HG03280 (cell line): ENCODE results near the gene POLR2J.
"Not testable (repeated sequence)": the region's sequence is repeated elsewhere in the genome, so short reads cannot be mapped to it uniquely, and the experiment has no call there.

ENCODE experiments used
- ATAC-seq: cut with Tn5 transposase; IDR thresholded peaks from one replicate; pipeline ENCODE4 v1.9.1; 2021; ENCODE audit warnings: mild to moderate bottlenecking, moderate library complexity; ENCODE audit not compliant: unreplicated experiment

Gene POLR2J

GRCh38 chr7:102478314-102479208, at the start of gene POLR2J:
POLR2J (minus strand) TSS chr7:102478922; CDS start chr7:102478860, 62 bp downstream.
- peak; percentile 82 for ATAC-seq

GRCh38 chr7:102527822-102528793, 49.4 kb upstream of the POLR2J start:
- ATAC-seq: not testable (repeated sequence)

- ATAC-seq: not testable (repeated sequence)
Observed at GRCh38 chr7:102527182-102527581, 48.5 kb upstream of the POLR2J start.

GRCh38 chr7:102524803-102525202, 46.1 kb upstream of the POLR2J start:
- not testable (repeated sequence) for ATAC-seq

GRCh38 chr7:102520797-102521196, 42.1 kb upstream of the POLR2J start:
- not testable (repeated sequence) for ATAC-seq

GRCh38 chr7:102517550-102518147, 38.9 kb upstream of the POLR2J start, which contains the start of gene RASA4B:
RASA4B (minus strand) TSS chr7:102517777; CDS start chr7:102517710, 67 bp downstream.
- ATAC-seq: peak; percentile 85

GRCh38 chr7:102516951-102517350, 38.2 kb upstream of the POLR2J start:
- not testable (repeated sequence) for ATAC-seq

GRCh38 chr7:102515889-102516288, 37.2 kb upstream of the POLR2J start:
- not testable (repeated sequence) for ATAC-seq

- peak; percentile 60 for ATAC-seq
Observed at GRCh38 chr7:102514881-102515721, 36.4 kb upstream of the POLR2J start.

- ATAC-seq: not testable (repeated sequence)
Observed at GRCh38 chr7:102512642-102513221, 34.0 kb upstream of the POLR2J start.

- peak; percentile 42 for ATAC-seq
Observed at GRCh38 chr7:102511860-102512522, 33.3 kb upstream of the POLR2J start.

- not testable (repeated sequence) for ATAC-seq
Observed at GRCh38 chr7:102510575-102510974, 31.9 kb upstream of the POLR2J start.

GRCh38 chr7:102507410-102508088, 28.8 kb upstream of the POLR2J start:
- not testable (repeated sequence) for ATAC-seq

- ATAC-seq: not testable (repeated sequence)
Observed at GRCh38 chr7:102505298-102506185, 26.8 kb upstream of the POLR2J start.

- ATAC-seq: not testable (repeated sequence)
Observed at GRCh38 chr7:102503141-102503540, 24.4 kb upstream of the POLR2J start.

- not testable (repeated sequence) for ATAC-seq
Observed at GRCh38 chr7:102498321-102498720, 19.6 kb upstream of the POLR2J start.

- not testable (repeated sequence) for ATAC-seq
Observed at GRCh38 chr7:102497308-102497707, 18.6 kb upstream of the POLR2J start.
